ENCODE data around the gene PCLO. TPM values are rescaled to one million over a fixed set of nuclear protein-coding genes. Genes with fewer than 3 reads are reported as not detected.

Gene PCLO
- total RNA-seq = not detected in 2 replicates

GRCh38 chr7:83162402-83163256 lies at the start of gene PCLO:
Gene PCLO, minus strand, starts transcription at chr7:83162884. Its CDS starts 292 bp downstream, at chr7:83162592.
- intact Hi-C loops (cut with micrococcal nuclease) = no loop called here

DNA sequence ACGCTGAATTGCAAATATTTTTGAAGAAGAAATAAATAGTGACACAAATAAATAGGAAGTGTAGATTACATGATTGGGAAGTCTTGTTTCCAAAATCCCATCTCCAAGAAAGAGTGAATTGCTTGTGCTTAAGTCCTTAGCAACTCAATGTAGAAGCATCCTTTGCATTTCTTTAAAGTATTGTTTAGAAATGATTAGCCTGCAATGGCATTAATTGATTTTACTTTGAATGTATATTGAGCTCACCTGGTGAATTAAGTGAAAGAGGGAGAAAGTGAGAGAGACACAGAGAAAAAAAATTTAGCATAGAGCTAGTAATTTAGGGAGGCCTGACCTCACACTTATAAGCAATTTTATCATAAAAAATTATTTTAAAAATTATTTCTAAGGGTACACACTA lies 49.0 kb upstream of the PCLO start:
- intact Hi-C loops (cut with micrococcal nuclease) = no loop called here

GRCh38 chr7:83210479-83210878 lies 47.8 kb upstream of the PCLO start:
- intact Hi-C loops (cut with micrococcal nuclease) = no loop called here

- intact Hi-C loops (cut with micrococcal nuclease) = no loop called here
These were observed 42.0 kb upstream of the PCLO start for GRCh38 chr7:83204715-83205114.

DNA sequence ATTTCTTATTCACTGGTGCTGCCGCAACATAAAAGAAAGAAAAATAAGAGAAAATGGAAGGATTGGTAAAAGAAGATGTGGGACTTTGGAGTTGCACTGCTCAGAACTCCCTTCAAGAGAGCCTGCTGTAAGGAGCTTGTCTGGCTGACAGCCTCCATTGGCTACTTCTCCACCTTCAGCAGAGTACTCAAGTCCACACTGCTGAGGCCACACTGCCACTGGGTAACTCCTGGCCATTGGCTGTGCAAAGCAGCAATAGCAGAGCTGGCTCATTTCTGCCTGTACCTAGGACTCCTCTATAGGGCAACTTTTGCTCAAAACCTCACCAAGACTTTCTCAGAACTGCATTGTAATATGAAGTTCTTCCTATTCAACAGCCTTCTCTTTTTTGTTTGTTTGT lies 38.7 kb upstream of the PCLO start:
- intact Hi-C loops (cut with micrococcal nuclease) = no loop called here

- intact Hi-C loops (cut with micrococcal nuclease) = no loop called here
These were observed 28.1 kb upstream of the PCLO start for GRCh38 chr7:83190659-83191389.

DNA sequence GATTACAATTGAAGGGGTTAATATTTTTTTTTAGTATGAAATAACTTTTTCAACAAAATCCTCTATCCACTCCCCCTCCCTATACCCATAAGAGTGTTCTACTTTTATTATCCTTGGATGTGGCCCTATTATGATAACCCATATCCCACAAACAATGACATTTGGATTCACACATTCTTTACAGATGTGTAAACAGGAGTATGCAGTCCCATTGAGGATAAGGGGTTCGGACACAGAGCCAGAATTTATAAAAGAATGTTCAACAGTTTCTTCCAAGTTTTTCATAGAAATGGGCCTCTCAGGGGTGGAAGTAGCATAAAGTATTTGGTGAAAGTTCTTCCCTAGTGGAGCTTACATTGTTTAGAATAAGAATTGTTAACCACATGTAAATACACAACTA lies 16.1 kb upstream of the PCLO start:
- intact Hi-C loops (cut with micrococcal nuclease) = no loop called here

DNA sequence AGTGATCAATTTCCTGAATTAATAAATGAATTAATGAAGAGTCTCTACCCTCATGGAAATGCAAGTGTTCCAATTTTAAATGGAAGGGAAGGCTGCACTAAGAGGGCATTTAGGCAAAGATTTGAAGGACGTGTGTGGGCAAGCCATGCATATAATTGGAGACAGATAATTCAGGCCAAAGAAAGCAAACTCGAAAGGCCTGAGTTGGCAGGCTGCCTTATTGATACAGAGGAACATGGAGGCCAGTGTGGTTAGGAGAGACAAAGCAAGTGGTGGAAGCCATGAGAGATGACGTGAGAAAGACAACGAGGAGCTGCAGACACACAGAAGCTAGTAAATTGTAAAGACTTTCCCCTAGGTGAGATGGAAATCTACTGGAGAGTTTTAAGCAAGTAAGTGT lies 15.4 kb upstream of the PCLO start:
- intact Hi-C loops (cut with micrococcal nuclease) = no loop called here

DNA sequence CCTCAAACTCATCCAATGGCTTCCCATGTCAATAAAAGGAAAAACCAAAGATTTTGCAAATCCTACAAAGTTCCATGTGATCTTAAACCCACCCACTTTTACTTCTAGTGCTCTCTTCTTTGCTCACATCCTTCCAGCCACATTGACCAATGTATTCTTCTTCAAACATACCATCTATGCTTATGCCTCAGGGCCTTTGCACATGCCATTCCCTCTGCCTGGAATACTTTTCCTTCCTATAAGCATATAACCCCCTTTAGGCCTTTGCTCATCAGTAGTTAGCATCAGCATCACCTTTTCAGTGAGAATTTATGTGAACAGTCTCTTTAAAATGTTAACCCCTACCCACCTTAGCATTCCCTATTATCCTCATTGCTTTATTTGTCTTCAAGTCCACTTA lies 11.0 kb upstream of the PCLO start:
- intact Hi-C loops (cut with micrococcal nuclease) = no loop called here

GRCh38 chr7:83166781-83167180 lies 4.1 kb upstream of the PCLO start:
- intact Hi-C loops (cut with micrococcal nuclease) = no loop called here

DNA sequence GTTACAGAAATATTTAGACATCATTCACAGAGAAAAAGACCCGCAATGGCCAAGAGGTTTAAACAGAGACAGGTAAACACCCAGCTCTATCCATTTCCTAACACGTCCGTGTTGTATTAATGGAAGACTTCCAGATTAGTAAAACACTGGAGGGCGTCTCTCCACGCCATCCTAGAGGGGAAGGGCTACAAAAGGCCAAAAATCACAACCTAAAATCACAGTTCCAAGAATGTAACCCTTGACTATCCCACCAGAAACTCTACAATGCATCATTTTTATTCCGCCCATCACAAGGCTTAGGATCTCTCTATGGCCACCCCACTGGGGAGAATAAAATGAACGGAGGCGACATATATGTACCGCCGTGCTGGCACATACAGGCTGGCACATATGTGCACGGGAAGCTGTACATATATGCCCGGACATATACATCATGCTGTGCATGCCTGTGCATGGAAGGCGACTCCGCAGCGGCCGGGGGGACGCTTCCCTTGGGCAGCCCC lies 734 bp downstream of the PCLO start:
- intact Hi-C loops (cut with micrococcal nuclease) = no loop called here

GRCh38 chr7:83161186-83161585 lies 1.5 kb downstream of the PCLO start:
- intact Hi-C loops (cut with micrococcal nuclease) = no loop called here

DNA sequence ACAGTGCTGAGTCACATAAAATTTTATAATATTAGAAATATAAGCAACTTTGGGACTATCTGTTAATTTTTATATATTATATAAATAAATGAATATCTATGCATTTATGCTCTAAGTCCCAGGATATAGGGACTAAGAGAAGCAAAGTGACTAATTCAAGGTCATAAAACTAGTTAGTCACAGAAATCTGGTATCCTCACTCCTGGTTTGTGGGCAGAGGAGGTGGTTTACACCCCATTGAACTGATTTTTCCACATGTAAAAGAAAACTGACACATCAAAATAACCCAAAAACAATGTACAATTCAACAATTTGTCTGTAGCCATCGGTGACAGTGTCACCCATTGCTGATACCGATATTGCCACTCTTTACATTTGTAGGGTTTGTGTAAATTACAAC lies 3.0 kb downstream of the PCLO start:
- intact Hi-C loops (cut with micrococcal nuclease) = no loop called here

DNA sequence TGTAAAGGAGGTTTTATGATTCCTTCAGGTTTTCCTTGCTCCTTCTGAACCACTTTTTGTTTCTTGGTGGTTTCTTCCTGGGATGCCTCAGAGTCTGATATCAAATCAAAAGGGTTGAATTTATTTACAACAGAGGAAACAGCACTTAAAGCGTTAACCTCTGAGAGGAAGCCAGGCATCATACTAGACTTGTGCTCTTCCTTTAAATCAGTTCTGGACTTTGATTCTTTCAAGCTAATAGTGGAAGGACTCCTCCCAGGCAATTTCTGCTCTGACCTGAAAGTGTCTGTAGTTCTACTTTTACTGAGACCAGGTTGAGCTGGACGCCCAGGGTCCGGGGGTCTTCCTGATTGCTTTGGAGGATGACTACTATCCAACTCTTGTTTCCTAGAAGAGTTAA lies 6.7 kb downstream of the PCLO start:
- intact Hi-C loops (cut with micrococcal nuclease) = no loop called here

GRCh38 chr7:83155407-83155806 lies 7.3 kb downstream of the PCLO start:
- intact Hi-C loops (cut with micrococcal nuclease) = no loop called here

DNA sequence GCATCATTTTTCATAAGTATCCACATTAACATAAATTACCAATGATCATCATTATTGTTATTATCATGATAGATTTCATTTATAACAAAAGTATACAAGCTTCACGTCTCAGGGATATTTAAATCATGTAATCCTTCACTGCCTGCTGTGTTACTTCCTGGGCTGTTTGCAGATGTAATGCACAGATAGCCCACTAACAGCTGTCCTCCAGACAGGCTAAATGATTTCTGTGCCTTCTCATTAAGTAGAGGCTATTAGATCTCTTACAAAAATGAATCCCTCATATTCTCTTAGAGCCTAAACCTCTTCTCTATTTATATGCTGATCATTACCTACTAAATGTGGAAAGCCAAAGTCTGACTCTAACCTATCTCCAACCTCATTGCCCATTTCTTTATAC lies 9.3 kb downstream of the PCLO start:
- intact Hi-C loops (cut with micrococcal nuclease) = no loop called here

DNA sequence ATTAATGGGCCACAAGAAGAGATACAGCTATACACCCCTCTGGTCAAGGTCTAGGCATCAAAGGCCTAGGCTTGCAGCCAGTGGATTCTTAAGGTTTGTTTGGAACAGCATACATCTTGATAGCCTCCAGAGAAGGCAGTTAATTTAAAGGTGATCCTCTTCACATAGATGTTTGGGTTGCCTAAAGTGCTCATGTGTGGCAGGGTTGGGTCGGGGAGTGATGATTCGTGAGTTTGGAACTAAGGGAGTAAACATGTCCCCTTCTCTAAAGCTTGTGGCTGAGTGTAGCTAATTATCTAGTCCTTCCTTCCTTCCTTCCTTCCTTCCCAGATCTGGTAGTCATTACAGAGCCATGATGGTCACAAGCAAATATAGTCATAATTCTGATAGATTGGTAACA lies 12.4 kb downstream of the PCLO start:
- intact Hi-C loops (cut with micrococcal nuclease) = no loop called here

- intact Hi-C loops (cut with micrococcal nuclease) = no loop called here
These were observed 13.2 kb downstream of the PCLO start for GRCh38 chr7:83149466-83149865.

DNA sequence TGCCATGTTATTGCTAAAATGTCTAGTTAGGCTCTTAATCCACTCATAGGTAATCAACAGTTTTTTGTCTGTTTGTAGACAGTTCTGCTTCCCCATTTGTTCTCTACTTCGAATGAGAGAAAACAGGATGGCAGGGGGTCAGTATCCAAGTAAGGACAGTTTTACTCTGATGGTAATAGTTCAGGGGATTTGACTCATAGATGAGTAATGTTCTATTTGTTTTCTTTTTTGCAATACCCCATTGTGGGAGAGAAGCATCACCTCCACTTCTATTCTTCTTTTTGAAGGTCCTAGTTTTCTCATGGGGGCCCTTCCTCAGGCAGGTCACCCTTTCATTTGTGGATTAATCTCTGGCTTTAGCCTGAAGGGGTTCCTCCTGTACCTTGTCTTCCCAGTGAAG lies 13.9 kb downstream of the PCLO start:
- intact Hi-C loops (cut with micrococcal nuclease) = no loop called here

- intact Hi-C loops (cut with micrococcal nuclease) = no loop called here
These were observed 19.6 kb downstream of the PCLO start for GRCh38 chr7:83143107-83143506.

DNA sequence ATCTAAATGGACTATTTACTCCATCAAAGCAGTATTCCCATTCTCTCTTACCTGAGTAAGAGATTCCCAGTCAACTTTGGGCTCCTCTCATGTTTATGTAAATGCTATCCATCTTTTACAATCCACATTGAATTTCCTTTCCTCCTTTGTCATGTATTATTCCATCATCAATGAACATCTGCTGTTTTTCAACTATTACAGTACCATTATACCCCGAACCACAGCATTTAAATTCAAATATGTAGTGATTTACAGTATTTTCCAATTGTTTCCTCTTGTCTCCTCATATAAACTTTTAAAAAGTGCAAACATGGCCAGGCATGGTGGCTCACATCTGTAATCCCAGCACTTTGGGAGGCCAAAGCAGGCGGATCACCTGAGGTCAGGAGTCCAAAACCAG lies 20.3 kb downstream of the PCLO start:
- intact Hi-C loops (cut with micrococcal nuclease) = no loop called here

DNA sequence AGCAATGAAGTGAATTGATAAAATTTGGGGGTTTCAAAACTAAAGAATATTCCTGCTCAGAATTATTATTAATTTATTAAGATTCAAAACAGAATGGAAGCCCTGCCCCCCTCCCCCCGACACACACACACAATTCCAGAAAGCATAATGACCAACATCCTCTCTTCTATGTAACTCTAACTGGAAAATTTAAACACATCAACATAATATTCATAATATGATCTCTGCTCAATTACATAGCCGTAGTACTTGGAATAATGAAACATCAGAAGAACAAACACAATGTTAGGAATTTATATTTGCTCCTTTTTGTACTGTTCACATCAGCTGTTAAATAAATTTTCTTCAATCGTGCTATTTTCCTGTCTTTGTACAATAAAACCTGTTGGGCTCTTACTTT lies 20.8 kb downstream of the PCLO start:
- intact Hi-C loops (cut with micrococcal nuclease) = no loop called here
